ENCODE results near the gene ZNF304.
"Not testable (repeated sequence)": the region's sequence is repeated elsewhere in the genome, so short reads cannot be mapped to it uniquely, and the experiment has no call there.

ZNF304 gene

DNA sequence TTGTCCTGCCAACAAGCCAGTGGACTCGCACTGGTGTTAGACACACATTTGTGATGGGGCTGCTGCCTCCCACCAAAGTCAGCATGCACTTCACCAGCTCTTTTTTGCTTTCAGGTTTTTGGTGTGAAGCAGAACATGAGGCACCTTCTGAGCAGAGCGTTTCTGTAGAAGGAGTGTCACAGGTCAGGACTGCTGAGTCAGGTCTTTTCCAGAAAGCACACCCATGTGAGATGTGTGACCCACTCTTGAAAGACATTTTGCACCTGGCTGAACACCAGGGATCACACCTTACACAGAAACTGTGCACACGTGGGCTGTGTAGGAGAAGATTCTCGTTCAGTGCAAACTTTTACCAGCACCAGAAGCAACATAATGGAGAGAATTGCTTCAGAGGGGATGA lies 4.8 kb downstream of the ZNF304 start:
- DNase-seq (ENCODE audit: low read depth, low spot score) = no peak
- H3K4me3 ChIP-seq (ENCODE audit: low read length) = no peak overlapping the region

DNA sequence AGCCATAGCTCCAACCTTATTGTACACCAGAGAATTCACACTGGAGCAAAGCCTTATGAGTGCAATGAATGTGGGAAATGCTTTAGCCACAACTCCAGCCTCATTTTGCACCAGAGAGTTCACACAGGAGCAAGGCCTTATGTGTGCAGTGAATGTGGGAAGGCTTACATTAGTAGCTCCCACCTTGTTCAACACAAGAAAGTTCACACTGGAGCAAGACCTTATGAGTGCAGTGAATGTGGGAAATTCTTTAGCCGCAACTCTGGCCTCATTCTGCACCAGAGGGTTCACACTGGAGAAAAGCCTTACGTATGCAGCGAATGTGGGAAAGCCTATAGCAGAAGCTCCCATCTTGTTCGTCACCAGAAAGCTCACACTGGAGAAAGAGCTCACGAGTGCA lies 6.3 kb downstream of the ZNF304 start:
- no peak for DNase-seq (ENCODE audit: low read depth, low spot score)
- H3K4me3 ChIP-seq (ENCODE audit: low read length) = no peak overlapping the region

GRCh38 chr19:57359300-57359699 lies 8.2 kb downstream of the ZNF304 start:
- no peak overlapping the region for H3K4me3 ChIP-seq (ENCODE audit: low read length)
- no peak for DNase-seq (ENCODE audit: low read depth, low spot score)

GRCh38 chr19:57362419-57362818 lies 11.3 kb downstream of the ZNF304 start:
- H3K4me3 ChIP-seq (ENCODE audit: low read length) = peak overlapping the region; percentile 91
- DNase-seq (ENCODE audit: low read depth, low spot score) = no peak

DNA sequence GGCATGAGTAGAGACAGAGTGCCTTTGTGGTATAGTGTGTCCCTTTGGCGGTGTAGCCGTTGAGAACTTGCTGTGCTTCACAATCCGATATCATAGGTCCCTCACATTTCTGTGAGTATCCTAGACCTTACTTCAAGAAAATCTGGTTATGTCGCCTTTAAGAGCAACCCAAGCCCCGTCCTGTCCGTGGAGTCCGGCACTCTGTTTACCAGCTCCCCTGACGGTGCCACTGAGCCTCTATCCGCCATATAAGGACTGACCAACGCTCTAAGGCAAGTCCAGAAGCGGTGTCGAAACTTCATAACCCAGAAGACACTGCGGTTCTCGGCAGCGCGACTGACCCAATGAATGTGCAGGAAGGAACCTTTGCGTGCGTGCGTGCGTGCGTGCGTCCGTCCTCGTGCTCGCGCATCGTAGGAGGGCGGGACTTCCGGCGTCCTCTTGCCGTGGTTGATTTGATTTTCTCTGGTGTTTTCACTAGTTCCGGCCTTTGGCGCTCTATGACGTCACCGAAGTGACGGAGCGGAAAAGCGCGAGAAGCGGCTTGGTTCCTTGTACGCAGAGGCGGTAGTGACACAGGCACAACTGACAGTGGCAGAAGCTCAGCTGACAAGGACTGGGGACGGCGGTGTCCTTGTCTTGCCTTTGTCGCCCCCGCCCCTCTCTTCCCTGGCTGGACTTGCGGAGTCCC lies 12.1 kb downstream of the ZNF304 start, which contains the start of the genes TRAPPC2B and ZNF547:
TRAPPC2B (plus strand) TSS at position 555 of the 691 bp plus-strand sequence. CDS start 1,283 bp downstream, outside the sequence.
ZNF547 (plus strand) TSS at position 555 of the 691 bp plus-strand sequence. CDS start 5,005 bp downstream, outside the sequence.
- DNase-seq (ENCODE audit: low read depth, low spot score) = peak; percentile 99
- H3K4me3 ChIP-seq (ENCODE audit: low read length) = peak within 1 kb of the TSS; percentile 91

- DNase-seq (ENCODE audit: low read depth, low spot score) = no peak
- peak overlapping the region; percentile 91 for H3K4me3 ChIP-seq (ENCODE audit: low read length)
Measured at GRCh38 chr19:57363688-57364181, 12.7 kb downstream of the ZNF304 start.

GRCh38 chr19:57366776-57367175 lies 15.7 kb downstream of the ZNF304 start:
- H3K4me3 ChIP-seq (ENCODE audit: low read length) = no peak overlapping the region

DNA sequence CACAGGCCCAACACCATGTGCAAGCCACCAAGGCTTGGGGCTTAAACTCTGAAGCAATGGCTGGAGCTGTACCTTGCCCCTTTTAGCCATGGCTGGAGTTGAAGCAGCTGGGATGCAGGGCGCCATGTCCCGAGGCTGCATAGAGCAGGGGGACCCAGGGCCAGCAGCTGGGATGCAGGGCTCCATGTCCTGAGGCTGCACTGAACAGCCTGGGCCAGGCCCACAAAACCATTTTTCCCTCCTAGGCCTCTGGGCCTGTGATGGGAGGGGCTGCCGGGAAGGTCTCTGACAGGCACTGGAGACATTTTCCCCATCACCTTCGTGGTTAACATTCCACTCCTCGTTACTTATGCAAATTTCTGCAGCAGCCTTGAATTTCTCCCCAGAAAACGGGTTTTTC lies 23.1 kb downstream of the ZNF304 start:
- DNase-seq (ENCODE audit: low read depth, low spot score) = no peak
- no peak overlapping the region for H3K4me3 ChIP-seq (ENCODE audit: low read length)

More at GRCh38 chr19:57366776-57367175, 15.7 kb downstream of the ZNF304 start:
- DNase-seq (ENCODE audit: low read depth, low spot score) = no peak

DNA sequence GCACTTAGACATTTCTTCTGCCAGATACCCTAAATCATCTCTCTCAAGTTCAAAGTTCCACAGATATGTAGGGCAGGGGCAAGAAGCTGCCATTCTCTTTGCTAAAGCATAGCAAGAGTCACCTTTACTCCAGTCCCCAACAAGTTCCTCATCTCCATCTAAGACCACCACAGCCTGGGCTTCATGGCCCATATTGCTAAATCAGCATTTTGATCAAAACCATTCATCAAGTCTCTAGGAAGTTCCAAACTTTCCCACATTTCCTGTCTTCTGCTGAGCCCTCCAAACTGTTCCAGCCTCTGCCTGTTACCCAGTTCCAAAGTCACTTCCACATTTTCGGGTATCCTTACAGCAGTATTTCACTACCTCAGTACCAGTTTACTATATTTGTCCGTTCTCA lies 23.6 kb downstream of the ZNF304 start:
- not testable (repeated sequence) for DNase-seq (ENCODE audit: low read depth, low spot score); H3K4me3 ChIP-seq (ENCODE audit: low read length)

- DNase-seq (ENCODE audit: low read depth, low spot score) = no peak
- H3K4me3 ChIP-seq (ENCODE audit: low read length) = no peak overlapping the region
Measured at GRCh38 chr19:57376151-57376550, 25.1 kb downstream of the ZNF304 start.

GRCh38 chr19:57377498-57378146 lies 26.6 kb downstream of the ZNF304 start:
- H3K4me3 ChIP-seq (ENCODE audit: low read length) = no peak overlapping the region
- no peak for DNase-seq (ENCODE audit: low read depth, low spot score)

DNA sequence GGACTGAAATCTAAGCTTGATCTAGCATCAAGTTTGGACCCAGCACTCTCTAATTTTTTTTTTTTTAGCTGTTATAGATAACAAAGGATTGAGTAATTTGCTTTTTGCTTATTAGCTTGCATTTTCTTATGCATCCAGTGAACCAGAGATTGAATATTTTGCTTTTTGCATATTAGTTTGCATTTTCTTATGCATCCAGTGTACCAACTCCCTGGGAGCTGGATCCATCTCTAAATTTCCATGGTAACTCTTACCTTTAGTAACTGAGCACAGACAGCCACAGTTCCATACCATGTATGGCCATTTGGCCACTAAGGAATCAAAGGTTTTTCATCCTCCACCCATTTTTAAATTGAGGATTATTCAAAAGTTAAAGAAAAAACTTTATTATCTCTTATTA lies 29.9 kb downstream of the ZNF304 start:
- DNase-seq (ENCODE audit: low read depth, low spot score) = no peak
- no peak overlapping the region for H3K4me3 ChIP-seq (ENCODE audit: low read length)

GRCh38 chr19:57382806-57383488 lies 31.9 kb downstream of the ZNF304 start:
- no peak overlapping the region for H3K4me3 ChIP-seq (ENCODE audit: low read length)
- DNase-seq (ENCODE audit: low read depth, low spot score) = no peak

DNA sequence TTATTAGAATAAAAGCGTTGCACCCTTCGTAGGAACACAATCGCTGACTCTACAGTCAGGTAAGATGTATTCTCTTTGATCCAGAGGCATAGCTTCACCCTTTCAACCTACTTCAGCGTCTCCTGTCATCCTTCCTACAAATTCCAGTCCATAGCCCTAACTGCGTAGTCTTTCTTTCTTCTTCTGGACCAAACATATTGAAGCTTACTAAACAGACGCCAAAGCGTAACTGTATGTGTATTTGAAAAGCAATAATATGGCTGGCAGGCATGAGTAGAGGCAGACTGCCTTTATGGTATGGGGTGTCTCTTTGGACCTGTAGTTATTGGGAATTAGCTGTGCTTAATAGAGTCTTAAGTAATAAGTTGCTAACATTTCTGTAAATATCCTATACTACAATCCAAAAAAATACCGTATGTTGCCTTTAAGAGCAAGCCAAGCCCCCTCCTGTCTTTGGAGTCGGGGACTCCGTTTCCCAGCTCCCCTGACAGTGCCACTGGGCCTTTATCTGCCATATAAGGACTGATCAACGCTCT lies 38.2 kb downstream of the ZNF304 start:
- peak overlapping the region; percentile 96 for H3K4me3 ChIP-seq (ENCODE audit: low read length)
- DNase-seq (ENCODE audit: low read depth, low spot score) = no peak

DNA sequence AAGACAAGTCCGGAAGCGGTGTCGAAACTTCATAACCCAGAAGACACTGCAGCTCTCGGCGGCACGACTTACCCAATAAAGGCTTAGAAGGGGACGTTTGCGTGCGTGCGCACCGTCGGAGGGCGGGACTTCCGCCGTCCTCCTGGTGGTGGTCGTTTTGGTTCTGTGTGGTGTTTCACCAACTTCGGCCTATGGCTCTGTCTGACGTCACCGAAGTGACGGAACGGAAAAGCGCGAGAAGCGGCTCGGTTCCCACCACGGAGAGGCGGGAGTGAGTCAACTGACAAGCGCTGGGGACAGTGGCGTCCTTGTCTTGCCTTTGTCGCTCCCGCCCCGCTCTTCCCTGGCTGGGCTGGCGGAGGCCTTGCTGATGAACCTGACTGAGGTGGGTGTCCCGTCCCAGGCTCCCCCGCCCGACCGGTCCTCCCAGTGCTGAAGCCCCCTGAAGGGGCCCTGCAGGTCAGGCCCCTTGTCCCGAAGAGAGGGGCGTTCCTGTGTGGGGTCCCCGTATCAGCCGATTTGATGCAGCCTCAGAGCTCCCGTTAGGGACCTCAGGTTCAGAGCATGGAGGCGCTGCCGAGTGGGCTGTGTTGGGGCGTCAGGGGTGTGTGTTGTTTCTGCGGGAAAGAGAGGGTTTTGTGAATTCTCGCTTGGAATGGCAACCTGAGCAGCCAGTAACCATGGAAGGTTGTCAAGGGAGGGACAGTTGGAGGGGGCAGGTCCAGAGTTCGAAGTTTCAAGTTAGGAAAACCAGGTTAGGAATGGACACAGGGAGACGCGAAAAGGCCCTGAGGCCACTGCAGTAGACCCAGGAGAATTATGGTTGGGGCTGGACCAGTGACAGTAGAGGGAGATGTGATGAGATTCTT lies 38.9 kb downstream of the ZNF304 start, which contains the start of gene ZNF548:
ZNF548 (plus strand) TSS at position 125 of the 869 bp plus-strand sequence; CDS start at position 371, 246 bp downstream.
- H3K4me3 ChIP-seq (ENCODE audit: low read length) = peak within 1 kb of the TSS; percentile 96
- DNase-seq (ENCODE audit: low read depth, low spot score) = peak; percentile 99

DNA sequence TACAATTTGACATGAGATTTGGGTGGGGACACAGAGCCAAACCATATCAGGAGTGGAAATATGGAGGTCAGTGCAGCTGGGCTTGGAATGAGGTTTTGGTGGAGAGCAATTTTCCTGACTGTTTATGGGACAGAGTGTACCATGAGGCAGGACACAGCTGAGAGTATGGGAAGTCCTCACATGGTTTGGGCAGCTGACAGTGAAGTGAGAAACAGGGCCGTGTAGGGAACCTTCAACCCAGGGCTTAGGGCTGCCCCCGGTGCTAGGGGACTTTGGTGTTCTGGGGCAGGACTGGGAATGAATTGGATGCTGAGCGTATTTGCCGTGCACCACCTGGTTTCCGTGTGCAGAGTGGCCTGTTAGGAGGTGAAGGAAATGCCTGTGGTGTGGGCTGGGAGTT lies 44.6 kb downstream of the ZNF304 start:
- no peak for DNase-seq (ENCODE audit: low read depth, low spot score)
- H3K4me3 ChIP-seq (ENCODE audit: low read length) = no peak overlapping the region

DNA sequence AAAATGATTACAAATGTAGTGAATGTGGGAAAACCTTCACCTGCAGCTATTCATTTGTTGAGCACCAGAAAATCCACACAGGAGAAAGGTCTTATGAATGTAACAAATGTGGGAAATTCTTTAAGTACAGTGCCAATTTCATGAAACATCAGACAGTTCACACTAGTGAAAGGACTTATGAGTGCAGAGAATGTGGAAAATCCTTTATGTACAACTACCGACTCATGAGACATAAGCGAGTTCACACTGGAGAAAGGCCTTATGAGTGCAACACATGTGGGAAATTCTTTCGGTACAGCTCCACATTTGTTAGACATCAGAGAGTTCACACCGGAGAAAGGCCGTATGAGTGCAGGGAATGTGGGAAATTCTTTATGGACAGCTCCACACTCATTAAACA lies 47.8 kb downstream of the ZNF304 start:
- H3K4me3 ChIP-seq (ENCODE audit: low read length) = no peak overlapping the region
- no peak for DNase-seq (ENCODE audit: low read depth, low spot score)

DNA sequence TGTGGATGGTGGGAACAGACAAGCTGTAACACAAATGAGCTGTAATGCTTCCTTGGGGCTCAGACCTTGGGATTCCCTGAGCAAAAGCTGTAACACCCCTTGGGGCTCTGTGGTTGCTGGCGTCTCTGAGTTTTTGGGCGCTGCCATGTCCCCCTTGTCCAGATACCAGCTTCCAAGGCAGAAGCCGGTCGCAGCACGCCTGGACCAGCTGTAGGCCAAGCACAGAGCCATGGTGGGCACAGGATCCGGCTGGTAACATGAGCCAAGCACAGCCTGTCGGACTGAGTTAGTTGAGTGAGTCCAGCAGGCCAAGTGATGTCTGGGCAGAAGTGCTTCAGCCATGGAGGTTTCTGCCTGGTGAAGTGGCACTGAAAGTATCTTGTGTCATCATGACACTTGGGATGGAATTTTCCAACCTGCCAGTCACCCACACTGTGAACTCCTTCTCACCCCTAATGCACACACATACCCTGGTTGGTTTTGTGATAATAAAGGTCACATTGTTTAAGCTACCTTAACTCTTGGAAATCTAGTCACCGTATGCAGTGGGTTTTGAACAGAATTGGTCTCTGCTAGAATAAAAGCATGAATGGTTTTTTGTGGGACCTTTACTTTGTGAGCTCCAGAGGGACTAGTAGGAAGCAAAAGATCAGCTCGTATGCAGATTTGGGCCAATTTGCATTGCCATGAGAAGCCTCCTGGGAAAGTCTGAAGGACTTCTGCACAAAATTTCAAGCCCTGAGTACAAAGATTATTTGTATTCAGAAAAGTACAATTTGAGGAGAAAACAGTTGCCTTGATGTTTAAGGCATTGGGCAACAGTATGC lies 52.9 kb downstream of the ZNF304 start:
- H3K4me3 ChIP-seq (ENCODE audit: low read length) = no peak overlapping the region
- DNase-seq (ENCODE audit: low read depth, low spot score) = no peak

Data from Jurkat, Clone E6-1 (cell line).